Aorta (tissue), 5 donors: ENCODE data around the gene HAAO. TPM values are rescaled to one million over a fixed set of nuclear protein-coding genes. Genes with fewer than 3 reads are reported as not detected.

Experiments used
- ATAC-seq: fragments of 200-7000 bp; cut with Tn5 transposase; one replicate; pipeline ENCODE4 v1.9.1; 2022; ENCODE audit warnings: moderate library complexity; ENCODE audit not compliant: low FRiP score
- DNase-seq, 2 donors: peaks; one replicate each; pipeline ENCODE4 v3.0.0-alpha.2; 2020
- H3K27ac ChIP-seq, 2 donors: one replicate each; pipeline ENCODE4 v1.5.1; 2013; ENCODE audit warnings: low read length in 2 of 2, mild to moderate bottlenecking in 2 of 2, moderate library complexity in 2 of 2, control low read depth in 1 of 2, inconsistent platforms in 1 of 2, low read depth in 1 of 2
- H3K27me3 ChIP-seq, 2 donors: one replicate each; pipeline ENCODE4 v1.6.1; 2013; ENCODE audit warnings: control low read depth in 1 of 2, low read length in 1 of 2, mild to moderate bottlenecking in 1 of 2, moderate library complexity in 1 of 2; ENCODE audit not compliant: insufficient read depth in 2 of 2, control insufficient read depth in 1 of 2
- H3K36me3 ChIP-seq, 2 donors: one replicate each; pipeline ENCODE4 v1.6.1; 2013; ENCODE audit warnings: control low read depth in 1 of 2, low read length in 1 of 2, mild to moderate bottlenecking in 1 of 2; ENCODE audit not compliant: insufficient read depth in 2 of 2, control insufficient read depth in 1 of 2
- H3K4me1 ChIP-seq, 2 donors: one replicate each; pipeline ENCODE4 v1.6.1; 2013; ENCODE audit warnings: low read length in 2 of 2, control low read depth in 1 of 2, mild to moderate bottlenecking in 1 of 2, moderate library complexity in 1 of 2; ENCODE audit not compliant: insufficient read depth in 2 of 2, control insufficient read depth in 1 of 2
- H3K4me3 ChIP-seq, 2 donors: one replicate each; pipeline ENCODE4 v1.5.1; 2013; ENCODE audit warnings: low read length in 2 of 2, control low read depth in 1 of 2, mild to moderate bottlenecking in 1 of 2
- H3K9me3 ChIP-seq: one replicate; pipeline ENCODE4 v1.6.1; 2013; ENCODE audit warnings: mild to moderate bottlenecking, low read length; ENCODE audit not compliant: control insufficient read depth
- WGBS, 2 donors: extraction: QIAGEN DNeasy Blood & Tissue Kit; methylation state at CpG; one replicate each; pipeline ENCODE4 v1.1.7; 2013; 5-methylcytosine and 5-hydroxymethylcytosine counted together
- intact Hi-C, 2 donors: fragments of 100-400 bp; cut with DNase I; formaldehyde crosslinking; loops; one replicate each; pipeline versions ENCODE4 v1.14.2 to v1.15.0; 2022
- polyA plus RNA-seq, 2 donors: library from polyadenylated mRNA; stranded (reverse); fragments of 200-250 nt; gene quantifications; one replicate each; pipeline ENCODE4 v1.2.3, GENCODE V29; 2013
- total RNA-seq, 2 donors: library from RNA; stranded (reverse); fragmentation: NEBNext Ultra II Directional; extraction: Animal tissue kit (Norgen Biotek cat#: 25700); gene quantifications; one replicate each; pipeline ENCODE4 v1.2.1, GENCODE V29; 2021
- donor health status: healthy with polysubstance abuse.
- donor health status: Bipolar disorder and iron deficiency.
- donor health status: DM: no; HTN: no; CAD: no.
- donor health status: DM: no; HTN: no; CAD: no.
- donor health status: DM: yes; HTN: yes; CAD: no.

The HAAO gene
- total and polyA plus RNA-seq, 4 donors, result 22.0 to 54.5 (median 31.3) TPM

DNA sequence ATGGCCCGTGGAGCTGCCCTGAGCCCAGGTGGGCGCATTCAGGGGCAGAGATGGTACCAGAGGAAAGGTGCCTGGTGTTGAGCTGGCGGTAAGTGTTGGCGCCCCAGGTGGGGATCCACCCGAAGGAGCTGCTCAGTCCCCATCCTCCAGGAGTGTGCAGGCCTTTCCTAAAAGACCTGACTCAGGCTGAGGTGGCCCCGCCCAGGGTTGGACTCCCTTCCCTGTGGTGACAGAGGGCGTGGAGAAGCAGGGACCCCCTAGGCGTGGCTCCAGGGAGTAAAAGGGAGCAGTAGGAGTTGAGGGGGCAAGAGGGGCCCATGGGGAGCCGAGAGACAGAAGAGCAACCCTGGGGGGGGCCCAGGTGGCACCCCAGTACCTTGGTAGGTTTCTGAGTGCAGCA lies 30.8 kb downstream of the HAAO start:
- ATAC-seq (no peak), DNase-seq (no peak)
- Histone ChIP-seq H3K4me3 (no peak overlapping the region), H3K4me1 (no peaks in the 10 kb centered on the region), H3K27ac (no peak overlapping the region), H3K36me3 (no peaks in the 10 kb centered on the region), H3K27me3 (no peaks in the 10 kb centered on the region), H3K9me3 (no peaks in the 10 kb centered on the region)
- intact Hi-C loops, result no loop called here
- WGBS, 2 donors, result 92 to 94% methylated on average over 9 of the region's 9 CpGs

DNA sequence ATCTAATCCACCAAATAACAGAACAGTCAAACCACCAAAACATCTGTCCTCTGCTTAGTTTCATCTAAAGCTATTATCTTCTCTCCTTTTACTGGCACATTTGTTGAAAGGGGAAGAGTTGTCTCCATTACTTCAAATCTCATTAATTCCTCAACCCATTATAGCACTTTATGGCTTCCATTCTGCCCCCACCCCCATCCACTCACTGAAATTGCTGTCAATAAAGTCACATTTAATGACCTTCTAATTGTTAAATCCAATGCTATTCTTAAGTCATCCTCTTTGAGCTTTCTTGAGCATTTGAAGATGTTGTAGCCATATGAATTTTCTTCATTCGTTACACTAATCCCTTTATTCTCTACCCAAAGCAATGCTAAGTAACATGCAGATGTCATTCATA lies 33.6 kb downstream of the HAAO start:
- no peaks in the 10 kb centered on the region for H3K27me3 ChIP-seq
- DNase-seq, result no peak
- H3K36me3 ChIP-seq, result no peaks in the 10 kb centered on the region
- no peak for ATAC-seq
- intact Hi-C loops, result no loop called here
- H3K4me3 ChIP-seq, result no peak overlapping the region
- 97% methylated on average over 1 of the region's 1 CpG for WGBS, 2 donors
- H3K4me1 ChIP-seq, result no peaks in the 10 kb centered on the region
- no peaks in the 10 kb centered on the region for H3K9me3 ChIP-seq
- no peak overlapping the region for H3K27ac ChIP-seq

DNA sequence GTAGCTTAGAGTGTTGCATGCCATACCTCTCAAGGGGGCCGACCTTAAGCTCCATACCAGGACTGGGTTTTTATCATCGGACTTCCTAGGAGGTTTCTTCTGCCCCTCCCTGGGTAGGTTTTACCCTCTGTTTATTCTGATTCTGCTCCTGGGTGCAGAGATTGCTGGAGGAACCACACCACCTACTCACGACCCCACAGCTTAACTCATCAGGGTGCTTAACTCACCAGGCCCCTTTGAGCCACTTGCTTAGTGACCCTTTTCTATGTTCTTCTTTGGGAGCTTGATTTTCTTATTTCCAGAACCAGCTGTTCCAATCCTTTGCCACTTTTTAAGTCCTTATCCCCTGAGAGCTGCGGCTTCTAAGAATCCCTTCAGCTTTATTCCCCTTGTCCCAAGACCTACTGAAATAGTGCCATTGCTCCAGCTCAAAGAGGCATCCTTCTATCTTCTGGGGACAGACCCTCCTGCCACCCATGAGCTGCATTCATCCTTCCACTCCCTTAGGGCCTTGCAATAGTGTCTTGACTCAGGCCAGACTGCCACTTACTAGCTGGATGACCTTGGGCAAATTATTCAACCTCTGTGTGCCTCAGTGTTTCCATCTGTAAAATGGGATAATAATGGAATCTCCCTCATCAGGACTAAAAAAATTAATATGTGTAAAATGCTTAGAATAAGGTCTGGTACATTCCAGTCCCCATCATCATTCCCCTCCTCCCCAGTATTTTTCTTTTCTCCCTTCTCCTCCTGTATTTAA lies 34.2 kb downstream of the HAAO start:
- Histone ChIP-seq H3K9me3 (no peaks in the 10 kb centered on the region), H3K27ac (no peak overlapping the region), H3K36me3 (peaks cover 0 to 3% of the 10 kb centered on the region in 2 donors), H3K27me3 (no peaks in the 10 kb centered on the region), H3K4me1 (no peaks in the 10 kb centered on the region), H3K4me3 (no peak overlapping the region)
- WGBS, 2 donors, result 88 to 91% methylated on average over 4 of the region's 4 CpGs
- intact Hi-C loops, result no loop called here
- DNase-seq (no peak), ATAC-seq (no peak)

DNA sequence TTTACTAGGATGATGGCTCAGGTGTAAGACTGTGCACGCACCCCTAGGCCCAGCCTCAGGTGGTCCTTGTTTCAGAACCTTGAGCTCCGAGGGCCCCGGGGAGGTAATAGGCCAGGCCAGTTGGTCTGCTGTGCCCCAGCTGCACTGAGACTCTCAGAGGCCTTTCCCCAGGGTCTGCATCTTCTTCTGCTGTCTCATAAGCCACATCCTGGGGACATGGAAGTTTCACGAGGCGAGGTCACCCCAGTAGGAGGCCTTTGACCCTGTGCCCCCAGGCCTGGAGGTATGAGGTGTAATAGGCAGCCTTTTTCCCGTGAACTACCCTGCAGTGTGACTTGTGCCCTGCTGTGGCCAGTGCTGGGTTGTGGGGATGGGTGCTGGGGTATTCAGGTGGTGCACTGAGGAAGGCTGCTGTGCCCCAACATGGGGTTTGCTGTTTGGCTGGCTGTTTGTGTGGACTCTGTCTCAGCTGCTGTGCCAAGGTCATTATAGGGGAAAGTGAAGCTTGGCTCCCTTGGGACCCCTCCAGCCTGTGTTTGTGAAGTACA lies 35.3 kb downstream of the HAAO start:
- ATAC-seq, result no peak
- Histone ChIP-seq H3K27ac (no peak overlapping the region), H3K36me3 (peaks cover 0 to 3% of the 10 kb centered on the region in 2 donors), H3K4me1 (no peaks in the 10 kb centered on the region), H3K27me3 (no peaks in the 10 kb centered on the region), H3K4me3 (no peak overlapping the region), H3K9me3 (no peaks in the 10 kb centered on the region)
- intact Hi-C loops, result no loop called here
- WGBS, 2 donors, result 87 to 88% methylated on average over 6 of the region's 6 CpGs
- DNase-seq, result no peak

DNA sequence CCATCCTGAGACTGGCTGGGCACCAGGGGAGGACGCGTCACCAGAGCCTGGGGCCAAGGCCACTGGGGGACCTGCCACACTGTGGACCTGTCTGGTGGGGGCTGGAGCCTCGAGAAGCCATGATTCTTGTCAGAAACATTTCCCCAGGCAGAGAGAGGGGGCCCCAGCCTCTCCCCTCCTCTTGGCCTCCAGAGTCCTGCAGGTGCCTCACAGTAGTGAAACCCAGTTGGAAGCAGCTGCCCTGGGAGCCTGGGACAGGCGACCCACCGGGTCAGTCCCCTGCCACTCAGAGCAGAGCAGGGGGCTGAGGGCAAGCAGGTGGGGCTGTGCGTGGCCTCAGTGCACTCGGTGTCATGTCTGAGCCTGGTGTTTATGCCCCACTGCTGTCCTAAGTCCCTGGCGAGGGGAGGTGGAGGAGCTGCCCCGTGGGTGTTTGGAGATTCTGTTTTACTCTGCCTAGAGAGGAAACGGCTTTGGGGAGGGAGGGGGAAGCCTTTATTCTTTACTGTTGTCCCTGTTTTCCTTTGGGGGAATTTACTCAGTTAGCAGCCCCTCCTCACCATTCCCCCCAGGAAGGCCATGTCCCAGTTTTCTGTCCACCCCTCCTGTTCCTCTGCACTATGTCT lies 36.1 kb downstream of the HAAO start:
- ATAC-seq (no peak), DNase-seq (no peak)
- Histone ChIP-seq H3K9me3 (no peaks in the 10 kb centered on the region), H3K27ac (no peak overlapping the region), H3K27me3 (no peaks in the 10 kb centered on the region), H3K36me3 (peaks cover 0 to 3% of the 10 kb centered on the region in 2 donors), H3K4me1 (no peaks in the 10 kb centered on the region), H3K4me3 (no peak overlapping the region)
- 80 to 83% methylated on average over 10 of the region's 10 CpGs for WGBS, 2 donors
- intact Hi-C loops, result no loop called here

DNA sequence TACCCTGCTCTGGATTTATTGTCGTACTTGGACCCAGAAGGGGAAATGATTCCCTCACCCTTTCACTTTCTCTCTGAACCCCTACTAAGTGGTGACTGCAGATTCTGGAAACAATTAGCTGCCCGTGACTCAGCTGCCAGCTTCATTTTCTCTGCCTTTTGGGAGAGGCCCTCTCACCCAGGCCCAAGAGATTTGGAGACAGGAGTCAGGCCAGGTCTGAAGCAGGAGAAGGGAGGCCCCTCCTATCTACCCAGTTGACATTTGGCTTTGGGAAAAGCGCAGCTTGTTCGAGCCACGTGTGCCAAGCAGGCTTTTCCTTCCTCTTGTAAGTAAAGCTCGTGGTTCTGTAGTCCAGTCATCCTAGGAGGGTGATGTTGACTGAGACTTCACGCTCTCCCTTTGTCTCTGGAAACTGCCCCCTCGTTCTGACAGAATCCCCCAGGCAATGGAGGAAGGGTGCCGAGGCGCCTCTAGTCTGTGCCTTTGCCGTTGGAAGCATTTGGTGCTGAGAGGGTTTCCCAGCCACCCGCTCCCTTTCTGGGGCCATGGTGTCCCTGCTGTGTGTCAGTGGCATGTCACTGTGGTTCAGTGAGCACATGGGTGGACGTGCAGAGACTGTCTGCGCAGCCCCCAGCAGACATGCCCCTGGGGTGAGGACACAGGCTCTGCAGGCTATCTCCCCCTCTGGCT lies 37.0 kb downstream of the HAAO start:
- Histone ChIP-seq H3K27ac (no peak overlapping the region), H3K4me3 (no peak overlapping the region), H3K4me1 (no peaks in the 10 kb centered on the region), H3K36me3 (peaks cover 0 to 3% of the 10 kb centered on the region in 2 donors), H3K27me3 (no peaks in the 10 kb centered on the region), H3K9me3 (no peaks in the 10 kb centered on the region)
- peak in 1 of 2 donors; percentile 66 for DNase-seq
- 66 to 74% methylated on average over 14 of the region's 14 CpGs for WGBS, 2 donors
- peak; percentile 21 for ATAC-seq
- intact Hi-C loops, result no loop called here

DNA sequence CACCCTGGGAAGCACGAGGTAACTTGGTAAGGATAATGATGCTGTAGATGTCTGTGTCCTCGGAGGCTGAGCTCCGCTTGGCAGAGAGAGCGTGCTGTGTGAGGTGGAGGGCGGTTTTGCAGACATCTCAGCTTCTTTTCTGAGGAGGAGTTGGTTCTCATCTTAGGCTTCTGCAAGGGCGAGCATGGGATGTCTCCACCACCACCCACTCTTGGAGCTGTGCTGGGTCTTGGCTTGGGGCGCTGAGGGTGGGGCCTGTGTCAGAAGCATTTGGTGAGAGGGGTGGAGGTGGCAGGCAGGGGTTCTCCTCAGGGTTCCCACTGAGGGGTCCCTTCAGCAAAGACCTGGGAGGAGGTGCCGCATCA lies 37.6 kb downstream of the HAAO start:
- intact Hi-C loops, result no loop called here
- no peak overlapping the region for H3K27ac ChIP-seq

DNA sequence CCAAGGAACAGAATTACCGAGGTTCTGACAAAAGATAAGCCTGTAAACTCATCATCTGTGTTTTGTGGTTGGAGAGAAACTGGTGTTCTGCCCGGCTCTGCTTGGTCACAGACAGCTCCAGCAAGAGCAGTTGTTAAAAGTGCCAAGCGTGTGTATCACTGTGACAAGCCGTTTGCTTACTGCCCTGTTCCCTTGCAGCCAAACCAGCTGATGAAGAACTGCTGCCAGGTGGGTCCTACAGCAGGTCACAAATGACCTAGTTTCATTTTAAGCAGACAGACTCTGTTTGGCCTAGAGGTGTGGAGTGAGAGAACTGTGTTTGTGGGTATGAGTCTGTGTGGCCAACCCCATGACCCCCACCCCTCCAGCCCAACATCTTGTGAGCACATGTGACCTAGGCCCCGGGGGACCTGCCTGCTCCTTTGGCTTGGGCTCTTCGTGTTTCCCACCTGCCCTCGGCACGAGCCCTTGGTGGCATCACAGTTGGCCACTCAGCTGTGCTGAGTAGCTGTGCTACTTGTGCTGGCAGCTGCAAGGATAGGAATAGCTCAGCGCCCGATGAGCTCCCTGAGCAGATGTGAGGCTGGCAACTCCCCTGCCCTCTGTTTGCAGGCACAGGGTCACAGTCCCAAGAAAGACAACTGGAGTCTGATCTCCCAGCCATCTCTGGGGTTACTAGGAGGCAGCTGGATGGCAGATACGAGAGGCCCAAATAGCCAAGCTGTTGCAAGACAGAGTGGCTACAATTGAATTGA lies 38.2 kb downstream of the HAAO start:
- Histone ChIP-seq H3K9me3 (no peaks in the 10 kb centered on the region), H3K36me3 (peaks cover 0 to 3% of the 10 kb centered on the region in 2 donors), H3K4me3 (no peak overlapping the region), H3K4me1 (no peaks in the 10 kb centered on the region), H3K27me3 (no peaks in the 10 kb centered on the region), H3K27ac (no peak overlapping the region)
- DNase-seq (no peak), ATAC-seq (peak; percentile 31)
- 47 to 58% methylated on average over 11 of the region's 11 CpGs for WGBS, 2 donors
- intact Hi-C loops, result no loop called here

More for the DNA sequence above, 37.6 kb downstream of the HAAO start:
- DNase-seq, result no peak
- no peaks in the 10 kb centered on the region for H3K27me3 ChIP-seq
- 76 to 83% methylated on average over 8 of the region's 8 CpGs for WGBS, 2 donors
- H3K4me3 ChIP-seq, result no peak overlapping the region
- H3K36me3 ChIP-seq, result peaks cover 0 to 3% of the 10 kb centered on the region in 2 donors
- no peaks in the 10 kb centered on the region for H3K4me1 ChIP-seq
- peak; percentile 31 for ATAC-seq
- H3K9me3 ChIP-seq, result no peaks in the 10 kb centered on the region
